OCI-LY3 (cell line): Measurements from ENCODE around the gene SLC18A3.

Experiments
- H2AFZ ChIP-seq: fragments of 200-600, 300-600 bp; shearing (Covaris generic); 2 replicates; pipeline ENCODE4 v1.6.0; 2014; ENCODE audit warnings: antibody characterized with exemption, low read depth, low read length
- H3K27ac ChIP-seq: fragments of 200-600, 300-600 bp; sonication (generic); 2 replicates; pipeline ENCODE4 v1.5.1; 2014; ENCODE audit warnings: mild to moderate bottlenecking, low read length, moderate library complexity, mixed read lengths
- H3K27me3 ChIP-seq: fragments of 200-600, 300-600 bp; sonication (generic); 2 replicates; pipeline ENCODE4 v1.6.1; 2014; ENCODE audit warnings: low read depth, low read length, mixed read lengths
- H3K36me3 ChIP-seq: fragments of 200-600, 300-600 bp; sonication (generic); replicated peaks from 2 replicates; pipeline ENCODE3; 2014; ENCODE audit warnings: low read depth, low read length, mixed read lengths
- H3K4me1 ChIP-seq: fragments of 300-600, 200-600 bp; sonication (generic); 2 replicates; pipeline ENCODE4 v1.6.1; 2014; ENCODE audit warnings: low read length, mixed read lengths
- H3K4me2 ChIP-seq: fragments of 200-600, 300-600 bp; sonication (generic); 2 replicates; pipeline ENCODE4 v1.6.1; 2014; ENCODE audit warnings: low read length, mixed read lengths
- H3K4me3 ChIP-seq: fragments of 300-600, 200-600 bp; sonication (generic); 2 replicates; pipeline ENCODE4 v1.5.1; 2014; ENCODE audit warnings: antibody characterized with exemption, mild to moderate bottlenecking, low read length, moderate library complexity
- H3K79me2 ChIP-seq: fragments of 300-600, 200-600 bp; shearing (Covaris generic); 2 replicates; pipeline ENCODE4 v1.6.1; 2014; ENCODE audit warnings: mild to moderate bottlenecking, low read length, mixed read lengths
- H3K9ac ChIP-seq: fragments of 300-600, 200-600 bp; shearing (Covaris generic); 2 replicates; pipeline ENCODE4 v1.6.0; 2014; ENCODE audit warnings: mild to moderate bottlenecking, low read length, moderate library complexity
- H3K9me3 ChIP-seq: fragments of 200-600, 300-600 bp; shearing (Covaris generic); 2 replicates; pipeline ENCODE4 v1.6.1; 2014; ENCODE audit warnings: low read length, mixed read lengths; ENCODE audit not compliant: insufficient read depth
- H4K20me1 ChIP-seq: fragments of 200-600, 300-600 bp; sonication (generic); 2 replicates; pipeline ENCODE4 v1.6.1; 2016; ENCODE audit warnings: low read length, mixed read lengths; ENCODE audit not compliant: insufficient read depth
- EZH2phosphoT487 ChIP-seq: fragments of 200-600 bp; shearing (Covaris generic); IDR thresholded peaks from 2 replicates; pipeline ENCODE4 v1.6.1; 2018; ENCODE audit warnings: antibody characterized with exemption, mixed run types, low read depth
- TF ChIP-seq, protein P1 (sequence below): fragments of 200-600, 300-600 bp; sonication (generic); IDR thresholded peaks from 2 replicates; pipeline ENCODE4 v1.5.1; 2014; ENCODE audit warnings: antibody characterized with exemption, low read length, low read depth

The SLC18A3 gene

DNA sequence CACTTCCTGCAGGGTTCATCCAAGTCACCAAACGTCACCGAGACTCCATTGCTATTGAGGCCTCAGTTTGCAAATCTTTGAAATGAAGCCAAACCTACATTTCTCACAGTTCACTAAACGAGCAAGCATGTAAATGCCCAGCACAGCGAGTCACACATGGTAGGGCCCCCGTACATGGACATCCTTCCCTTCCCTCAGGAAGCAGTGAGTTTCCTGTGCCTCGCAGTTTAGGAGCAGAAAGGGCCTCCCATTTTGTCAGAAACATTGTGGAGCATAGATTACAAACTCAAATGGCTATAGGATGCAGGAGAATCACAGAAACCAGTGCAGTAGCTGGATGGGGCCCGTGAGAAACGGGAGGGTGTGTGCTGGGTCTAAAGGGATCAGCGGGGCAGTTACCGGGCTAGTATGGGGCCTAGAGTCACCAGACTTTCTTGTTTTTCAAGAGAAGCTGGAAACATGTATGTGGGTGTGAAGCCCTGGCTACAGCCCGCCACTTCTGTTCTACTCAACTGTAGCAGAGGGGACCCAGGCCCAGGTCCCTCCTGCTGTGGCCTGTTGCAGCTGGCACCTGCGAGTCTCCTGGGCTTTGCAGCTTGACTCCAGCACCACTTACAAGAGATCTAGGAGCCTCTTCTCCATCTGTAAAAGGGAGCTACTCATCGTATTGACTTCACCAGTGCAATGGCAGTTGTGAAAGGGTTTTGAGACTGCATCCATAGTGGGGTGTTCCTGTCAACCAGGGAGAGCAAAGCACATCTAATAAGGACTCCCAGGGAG lies 14.2 kb upstream of the SLC18A3 start:
- Histone ChIP-seq H3K9ac (no peak overlapping the region), H3K27me3 (no peaks in the 10 kb centered on the region), H3K36me3 (no peaks in the 10 kb centered on the region), H4K20me1 (no peaks in the 10 kb centered on the region), H3K4me2 (no peak overlapping the region), H3K4me3 (no peak overlapping the region), H2AFZ (no peak overlapping the region), H3K9me3 (no peaks in the 10 kb centered on the region), H3K27ac (no peak overlapping the region), H3K4me1 (no peaks in the 10 kb centered on the region), H3K79me2 (no peaks in the 10 kb centered on the region)
- no peak for TF ChIP-seq EZH2phosphoT487
- TF ChIP-seq, protein P1, sequence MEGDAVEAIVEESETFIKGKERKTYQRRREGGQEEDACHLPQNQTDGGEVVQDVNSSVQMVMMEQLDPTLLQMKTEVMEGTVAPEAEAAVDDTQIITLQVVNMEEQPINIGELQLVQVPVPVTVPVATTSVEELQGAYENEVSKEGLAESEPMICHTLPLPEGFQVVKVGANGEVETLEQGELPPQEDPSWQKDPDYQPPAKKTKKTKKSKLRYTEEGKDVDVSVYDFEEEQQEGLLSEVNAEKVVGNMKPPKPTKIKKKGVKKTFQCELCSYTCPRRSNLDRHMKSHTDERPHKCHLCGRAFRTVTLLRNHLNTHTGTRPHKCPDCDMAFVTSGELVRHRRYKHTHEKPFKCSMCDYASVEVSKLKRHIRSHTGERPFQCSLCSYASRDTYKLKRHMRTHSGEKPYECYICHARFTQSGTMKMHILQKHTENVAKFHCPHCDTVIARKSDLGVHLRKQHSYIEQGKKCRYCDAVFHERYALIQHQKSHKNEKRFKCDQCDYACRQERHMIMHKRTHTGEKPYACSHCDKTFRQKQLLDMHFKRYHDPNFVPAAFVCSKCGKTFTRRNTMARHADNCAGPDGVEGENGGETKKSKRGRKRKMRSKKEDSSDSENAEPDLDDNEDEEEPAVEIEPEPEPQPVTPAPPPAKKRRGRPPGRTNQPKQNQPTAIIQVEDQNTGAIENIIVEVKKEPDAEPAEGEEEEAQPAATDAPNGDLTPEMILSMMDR, result no peak

DNA sequence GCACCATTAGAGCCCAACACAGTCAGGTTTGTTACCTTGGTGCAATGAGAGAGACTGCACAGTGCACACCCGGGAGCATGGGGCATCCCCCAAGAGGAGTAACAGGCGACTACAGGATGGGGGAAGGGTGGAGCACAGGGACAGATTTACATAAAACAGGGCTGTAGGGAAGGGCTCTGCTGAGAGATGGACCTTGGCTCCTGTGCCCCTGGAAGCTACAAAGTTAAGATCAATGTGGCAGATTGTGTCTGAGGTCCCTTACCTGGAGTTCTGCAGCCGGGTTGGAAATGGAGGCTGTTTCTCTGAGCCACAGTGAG lies 13.7 kb upstream of the SLC18A3 start:
- Histone ChIP-seq H3K4me3 (no peak overlapping the region), H4K20me1 (no peaks in the 10 kb centered on the region), H3K27ac (no peak overlapping the region), H3K4me1 (no peaks in the 10 kb centered on the region), H3K27me3 (no peaks in the 10 kb centered on the region), H2AFZ (no peak overlapping the region), H3K9ac (no peak overlapping the region), H3K4me2 (no peak overlapping the region), H3K36me3 (no peaks in the 10 kb centered on the region), H3K79me2 (no peaks in the 10 kb centered on the region), H3K9me3 (no peaks in the 10 kb centered on the region)
- TF ChIP-seq, protein P1, result no peak
- TF ChIP-seq EZH2phosphoT487, result no peak

DNA sequence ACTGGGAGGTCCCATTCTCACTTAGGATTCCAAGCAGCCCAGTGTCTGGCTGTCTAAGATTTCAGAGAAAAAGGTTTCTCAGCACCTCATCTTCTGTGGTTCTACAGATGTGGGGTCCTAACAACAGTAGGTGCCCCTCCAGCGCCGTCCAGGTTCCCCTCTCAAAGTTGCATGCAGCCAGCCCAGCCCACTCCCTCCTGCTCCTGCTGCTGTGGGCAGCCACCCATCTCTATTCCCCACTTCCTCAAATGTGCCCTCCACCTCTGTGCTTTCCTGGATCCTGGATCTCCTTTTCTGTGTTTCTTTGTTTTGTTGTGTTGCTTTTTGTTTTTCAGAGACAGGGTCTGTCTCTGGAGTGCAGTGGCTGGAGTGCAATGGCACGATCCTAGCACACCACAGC lies 13.3 kb upstream of the SLC18A3 start:
- Histone ChIP-seq H2AFZ (no peak overlapping the region), H3K27me3 (no peaks in the 10 kb centered on the region), H3K36me3 (no peaks in the 10 kb centered on the region), H3K4me3 (no peak overlapping the region), H3K4me2 (no peak overlapping the region), H4K20me1 (no peaks in the 10 kb centered on the region), H3K9me3 (no peaks in the 10 kb centered on the region), H3K79me2 (no peaks in the 10 kb centered on the region), H3K27ac (no peak overlapping the region), H3K9ac (no peak overlapping the region), H3K4me1 (no peaks in the 10 kb centered on the region)
- TF ChIP-seq, protein P1, result no peak
- TF ChIP-seq EZH2phosphoT487, result no peak

DNA sequence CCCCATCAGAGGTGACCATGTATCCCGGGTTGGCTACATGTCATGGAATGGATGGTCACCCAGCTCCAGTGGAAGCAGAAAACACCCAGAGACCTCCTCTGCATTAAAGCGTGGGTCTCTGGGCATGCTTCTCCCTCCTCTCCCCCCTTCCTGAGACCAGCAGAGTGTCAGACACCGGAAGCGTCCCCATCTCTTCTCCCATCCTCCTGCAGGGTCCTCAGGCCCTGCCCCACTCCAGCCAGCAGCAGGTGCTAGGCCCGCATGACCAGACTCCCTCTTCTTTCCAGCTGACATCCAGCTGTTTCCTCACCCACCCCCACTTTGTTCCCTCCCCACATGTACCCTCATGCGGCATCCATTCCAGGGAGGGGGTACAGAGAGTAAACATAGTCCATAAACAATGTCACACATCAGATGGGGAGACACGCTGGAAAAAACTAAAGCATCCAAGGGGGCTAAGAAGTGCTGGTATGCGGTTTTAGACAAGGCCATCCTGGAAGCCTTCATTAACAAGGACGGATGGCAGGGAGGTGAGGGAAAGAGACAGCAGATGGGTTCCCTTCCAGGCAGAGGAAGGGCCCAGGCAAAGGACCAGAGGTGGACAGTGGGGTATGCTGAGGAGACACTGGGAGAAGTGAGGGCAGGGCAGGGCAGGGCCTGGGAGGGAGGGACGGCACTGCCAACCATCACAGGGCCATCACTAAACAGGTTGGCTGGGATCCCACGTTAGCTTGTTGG lies 12.5 kb upstream of the SLC18A3 start:
- Histone ChIP-seq H3K4me2 (no peak overlapping the region), H4K20me1 (no peaks in the 10 kb centered on the region), H3K79me2 (no peaks in the 10 kb centered on the region), H3K27ac (no peak overlapping the region), H3K4me1 (no peaks in the 10 kb centered on the region), H3K9ac (no peak overlapping the region), H3K9me3 (no peaks in the 10 kb centered on the region), H3K4me3 (no peak overlapping the region), H2AFZ (no peak overlapping the region), H3K36me3 (no peaks in the 10 kb centered on the region), H3K27me3 (no peaks in the 10 kb centered on the region)
- no peak for TF ChIP-seq EZH2phosphoT487
- TF ChIP-seq, protein P1, result no peak
